Esophagus squamous epithelium (tissue), 4 donors: ENCODE data around the gene NLGN1.

Source experiments
- POLR2A ChIP-seq, 4 donors: fragments of 450-650 bp; IDR thresholded peaks; one replicate each; pipeline ENCODE4 v1.6.1; 2017; ENCODE audit warnings: antibody characterized with exemption in 4 of 4, mild to moderate bottlenecking in 4 of 4, moderate library complexity in 3 of 4
- TF ChIP-seq, protein P1 (sequence below), 6 experiments: fragments of 450-650 bp in 4 of 6; fragments of 200-600 bp in 2 of 6; sonication (generic) in 2 of 6; IDR thresholded peaks; one replicate each; pipeline ENCODE4 v1.5.1; 2016 to 2019; ENCODE audit warnings: antibody characterized with exemption in 6 of 6, mild to moderate bottlenecking in 4 of 6, moderate library complexity in 4 of 6

DNA sequence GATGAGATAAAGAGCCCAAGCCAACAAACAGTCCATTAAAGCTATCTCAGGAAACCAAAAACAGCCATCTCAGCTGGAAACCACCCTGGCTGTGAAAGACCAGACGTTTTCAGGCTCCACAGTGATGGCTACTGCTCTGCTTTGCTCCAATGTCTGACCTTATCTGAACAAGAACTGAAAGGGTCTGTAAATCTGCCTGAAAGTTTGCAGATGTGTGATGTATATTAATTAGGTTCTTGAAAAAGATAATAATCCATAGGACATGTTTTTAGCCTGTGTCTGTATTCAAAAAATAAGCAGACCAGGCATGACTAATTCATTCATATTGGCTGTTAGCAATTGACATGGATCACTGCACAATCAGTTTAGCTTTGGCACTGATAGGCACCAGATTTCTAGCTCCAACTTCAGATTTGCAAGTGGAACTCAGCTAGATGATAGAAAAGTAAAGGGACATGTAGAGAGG lies 850.2 kb downstream of the NLGN1 start:
- TF ChIP-seq, protein P1, sequence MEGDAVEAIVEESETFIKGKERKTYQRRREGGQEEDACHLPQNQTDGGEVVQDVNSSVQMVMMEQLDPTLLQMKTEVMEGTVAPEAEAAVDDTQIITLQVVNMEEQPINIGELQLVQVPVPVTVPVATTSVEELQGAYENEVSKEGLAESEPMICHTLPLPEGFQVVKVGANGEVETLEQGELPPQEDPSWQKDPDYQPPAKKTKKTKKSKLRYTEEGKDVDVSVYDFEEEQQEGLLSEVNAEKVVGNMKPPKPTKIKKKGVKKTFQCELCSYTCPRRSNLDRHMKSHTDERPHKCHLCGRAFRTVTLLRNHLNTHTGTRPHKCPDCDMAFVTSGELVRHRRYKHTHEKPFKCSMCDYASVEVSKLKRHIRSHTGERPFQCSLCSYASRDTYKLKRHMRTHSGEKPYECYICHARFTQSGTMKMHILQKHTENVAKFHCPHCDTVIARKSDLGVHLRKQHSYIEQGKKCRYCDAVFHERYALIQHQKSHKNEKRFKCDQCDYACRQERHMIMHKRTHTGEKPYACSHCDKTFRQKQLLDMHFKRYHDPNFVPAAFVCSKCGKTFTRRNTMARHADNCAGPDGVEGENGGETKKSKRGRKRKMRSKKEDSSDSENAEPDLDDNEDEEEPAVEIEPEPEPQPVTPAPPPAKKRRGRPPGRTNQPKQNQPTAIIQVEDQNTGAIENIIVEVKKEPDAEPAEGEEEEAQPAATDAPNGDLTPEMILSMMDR (IDR thresholded peaks at IDR 0.05) = no peak
- TF ChIP-seq POLR2A (IDR thresholded peaks at IDR 0.05) = no peak
